NCI-H187 treated with DMSO at 0.1 percent for 48 hours (cell line): Measurements from ENCODE around the gene SLC23A3.

Experiments used
- DNase-seq: peaks from one replicate; lab custom pipeline; 2025; lab: John Stamatoyannopoulos, UW

SLC23A3 gene

DNA sequence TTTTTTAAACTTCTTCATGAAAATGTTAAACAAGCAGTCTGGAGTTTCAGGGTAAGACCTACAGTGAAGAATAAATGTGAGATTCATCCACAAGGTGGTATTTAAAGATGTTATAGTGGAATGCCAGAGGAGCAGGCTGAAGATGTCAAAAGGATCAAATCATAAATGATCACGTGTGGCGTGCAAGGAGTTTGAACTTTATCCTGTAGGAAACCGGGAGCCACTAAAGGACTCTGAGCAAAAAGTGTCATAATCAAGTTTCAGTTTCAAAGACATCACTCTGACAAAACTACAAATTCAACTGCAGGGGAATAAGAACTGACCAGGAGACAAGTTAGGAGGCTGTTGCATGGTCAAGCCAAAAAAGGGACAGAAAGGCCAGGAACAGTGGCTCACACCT is 29.1 kb downstream of the SLC23A3 start:
- no peak for DNase-seq

DNA sequence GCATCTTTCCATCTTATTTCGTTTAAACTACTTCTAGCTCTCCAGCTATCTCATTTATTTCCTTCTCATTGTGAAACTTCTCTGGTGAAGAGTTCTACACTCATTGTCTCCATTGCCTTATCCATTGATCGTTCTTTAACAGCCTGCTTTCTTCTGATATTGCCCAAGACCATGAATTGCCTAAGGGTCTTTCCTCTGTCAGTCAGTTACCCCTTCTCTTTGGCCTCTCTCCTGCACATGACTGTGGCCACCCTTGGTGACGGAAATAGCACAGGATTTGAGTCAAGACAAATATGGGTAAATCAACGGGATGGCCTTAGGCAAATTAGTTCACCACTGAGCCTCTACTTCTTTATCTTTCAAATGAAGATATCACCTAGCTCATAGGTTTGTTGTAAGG is 35.9 kb downstream of the SLC23A3 start:
- DNase-seq, result no peak

GRCh38 chr2:219131744-219132143 is 38.1 kb downstream of the SLC23A3 start:
- no peak for DNase-seq

GRCh38 chr2:219131327-219131726 is 38.5 kb downstream of the SLC23A3 start:
- DNase-seq, result no peak

DNA sequence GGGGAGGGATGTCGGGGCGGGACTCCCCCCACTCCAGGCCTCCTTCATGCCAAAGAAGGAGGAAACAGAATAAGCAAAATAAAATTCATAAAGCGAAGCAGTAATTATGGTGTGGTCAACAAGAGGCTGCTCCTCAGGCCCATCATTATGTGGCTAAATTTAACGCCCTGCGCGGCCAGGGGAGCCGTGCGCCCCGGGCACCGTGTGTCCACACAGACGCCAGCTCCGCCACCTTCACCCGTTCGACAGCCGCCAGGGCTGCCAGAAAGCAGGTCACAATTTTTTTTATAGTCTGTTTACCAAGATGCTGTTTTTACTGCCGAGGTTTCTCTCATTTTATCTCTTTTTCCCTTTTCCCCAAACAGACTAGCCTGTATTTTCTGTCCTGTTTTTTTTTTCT is 40.2 kb downstream of the SLC23A3 start:
- no peak for DNase-seq

DNA sequence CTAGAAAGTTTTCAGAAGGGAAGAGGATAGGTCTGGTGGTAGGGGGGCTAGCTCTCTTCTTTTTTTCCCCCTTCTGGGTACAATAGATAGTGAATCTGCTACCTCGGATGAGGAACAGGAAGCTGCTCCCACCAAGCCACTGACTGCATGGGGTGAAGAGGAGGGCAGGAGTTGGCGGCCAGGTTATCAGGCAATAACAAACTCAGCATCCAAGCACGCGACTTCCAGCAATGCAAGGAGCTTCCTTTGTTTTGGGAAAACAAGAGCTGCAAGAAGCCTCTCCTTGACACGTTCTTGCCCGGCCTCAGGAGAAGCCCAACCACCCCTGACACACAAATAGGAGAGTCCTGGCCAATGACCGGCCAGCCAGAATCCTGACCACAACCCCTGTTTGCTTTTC is 41.4 kb downstream of the SLC23A3 start:
- no peak for DNase-seq

GRCh38 chr2:219127037-219127635 is 42.7 kb downstream of the SLC23A3 start:
- no peak for DNase-seq

DNA sequence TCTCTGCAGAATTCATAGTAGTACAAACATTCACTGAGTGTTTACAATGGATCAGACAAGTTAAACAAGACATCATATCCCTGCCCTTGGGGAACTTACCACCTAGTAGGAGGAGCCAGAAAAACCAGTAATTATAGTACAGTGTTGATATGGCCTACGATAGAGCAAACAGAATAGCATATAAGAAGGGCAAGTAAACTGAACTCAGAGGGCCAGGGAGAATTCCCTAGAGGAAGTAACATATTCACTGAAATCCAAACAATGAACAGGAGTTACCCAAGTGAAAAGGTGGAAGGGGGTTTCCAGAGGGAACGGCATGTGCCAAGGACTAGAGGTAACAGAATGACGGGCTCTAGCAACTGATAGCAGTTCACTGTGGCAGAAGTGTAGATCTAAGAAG is 43.3 kb downstream of the SLC23A3 start:
- DNase-seq, result no peak

DNA sequence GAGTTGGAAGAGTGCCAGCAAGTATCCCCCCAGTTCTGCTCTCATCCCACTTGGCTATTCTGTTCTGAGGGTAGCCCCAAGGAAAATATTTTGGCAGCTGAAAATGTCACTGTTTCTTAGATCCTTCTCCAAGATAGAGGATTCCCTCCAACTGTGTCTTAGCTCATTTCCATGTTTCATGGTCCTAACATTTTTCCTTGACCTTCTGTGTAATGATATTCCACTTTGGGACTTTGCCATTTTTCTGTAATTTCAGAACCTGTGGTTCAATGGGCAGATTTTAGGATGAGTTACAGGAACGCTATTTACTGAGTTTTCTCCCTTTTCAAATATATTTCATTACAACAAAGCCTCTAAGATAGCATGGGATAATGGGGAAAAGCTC is 44.0 kb downstream of the SLC23A3 start:
- DNase-seq, result no peak

GRCh38 chr2:219125225-219125885 is 44.5 kb downstream of the SLC23A3 start:
- no peak for DNase-seq

DNA sequence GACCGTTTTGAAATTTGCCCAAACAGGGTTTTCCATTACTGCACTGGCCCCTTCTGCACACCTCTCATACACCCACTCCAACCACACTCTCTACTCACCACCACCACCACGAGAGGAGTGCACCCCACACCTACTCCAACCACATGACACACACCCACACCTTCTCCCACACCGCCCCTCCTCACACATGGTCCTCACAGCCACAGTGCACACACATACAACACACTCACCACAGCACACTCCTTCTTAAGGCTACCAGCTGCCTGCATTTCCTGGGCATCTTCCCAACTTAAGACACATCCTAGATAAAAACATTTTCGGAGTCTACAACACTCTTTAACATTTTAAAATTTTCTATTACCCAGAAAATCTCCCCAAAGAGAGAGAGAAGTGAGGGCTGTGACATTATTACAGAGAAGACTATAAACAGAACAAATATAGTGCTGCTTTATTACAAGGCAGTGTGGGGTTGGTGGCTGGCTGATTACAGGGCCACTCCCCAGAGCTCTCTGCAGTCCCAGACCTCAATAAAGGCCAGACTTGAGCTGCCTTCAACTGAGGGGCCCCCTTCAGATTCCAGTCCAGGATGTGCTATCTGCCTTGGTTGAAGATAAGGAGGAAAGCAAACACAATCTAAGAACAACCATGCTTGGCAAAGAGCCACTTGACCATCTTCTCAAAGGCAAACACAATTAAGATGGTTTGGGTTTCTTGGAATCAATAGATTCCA is 45.3 kb downstream of the SLC23A3 start:
- DNase-seq, result no peak

- DNase-seq, result no peak
Measured at GRCh38 chr2:219123356-219124135, 46.3 kb downstream of the SLC23A3 start.

DNA sequence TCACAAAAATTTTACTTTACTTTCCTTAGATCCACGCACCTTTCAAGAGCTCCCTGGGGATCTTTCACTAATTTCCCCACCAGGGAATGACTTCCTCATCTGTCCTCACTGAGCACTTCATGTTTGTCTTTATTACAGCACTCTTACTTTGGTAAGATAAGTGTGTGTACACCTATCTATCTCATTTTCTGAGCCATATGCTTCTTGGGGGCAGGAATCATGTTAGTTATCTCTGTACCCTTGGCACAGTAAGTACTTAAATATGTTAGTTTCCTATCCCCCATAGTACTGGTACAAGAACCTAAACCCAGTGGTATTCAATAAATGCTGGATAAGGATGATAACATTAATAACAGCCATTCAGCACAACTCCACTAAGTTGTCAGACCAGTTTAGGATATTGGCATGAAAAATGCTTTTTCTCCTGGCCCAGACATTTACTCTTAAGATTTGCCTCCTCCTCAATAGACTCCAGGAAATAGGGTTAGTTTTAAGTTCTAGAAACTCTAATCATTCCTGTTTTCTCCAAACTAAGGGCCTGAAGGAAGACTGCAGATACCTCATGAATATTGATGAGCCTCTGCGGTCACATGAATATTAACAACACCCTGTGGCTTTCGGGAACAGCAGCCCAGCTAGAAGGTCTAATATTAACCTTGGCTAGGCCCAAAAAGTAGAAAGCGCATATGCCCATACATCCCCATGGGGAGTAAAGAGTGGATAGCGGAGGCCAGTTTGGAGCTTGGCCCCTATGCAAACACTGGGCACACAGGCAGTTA is 47.4 kb downstream of the SLC23A3 start:
- DNase-seq, result no peak

GRCh38 chr2:219120082-219120481 is 49.7 kb downstream of the SLC23A3 start:
- DNase-seq, result no peak

- DNase-seq, result no peak
Measured at GRCh38 chr2:219119422-219120043, 50.3 kb downstream of the SLC23A3 start.

DNA sequence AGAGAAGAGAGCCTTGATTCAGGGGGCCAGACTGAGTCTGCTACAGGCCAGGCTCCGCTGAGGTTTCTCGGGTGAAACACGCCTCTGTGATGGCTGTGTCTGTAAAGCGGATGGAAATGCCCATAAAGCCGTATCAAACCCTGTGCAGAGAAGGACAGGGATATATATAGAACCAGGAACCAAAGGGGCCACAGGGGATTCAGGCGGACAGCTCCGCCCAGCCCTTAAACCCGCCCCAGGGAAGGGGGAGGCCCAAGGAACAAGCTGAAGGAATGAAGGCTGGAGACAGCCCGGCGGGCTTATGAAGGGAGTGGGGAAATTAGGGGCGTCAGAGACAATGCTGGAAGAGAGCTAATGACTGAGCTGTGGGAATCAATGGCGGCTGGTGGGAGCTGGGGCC is 51.3 kb downstream of the SLC23A3 start:
- DNase-seq, result no peak

- no peak for DNase-seq
Measured at GRCh38 chr2:219116776-219117646, 52.8 kb downstream of the SLC23A3 start.

DNA sequence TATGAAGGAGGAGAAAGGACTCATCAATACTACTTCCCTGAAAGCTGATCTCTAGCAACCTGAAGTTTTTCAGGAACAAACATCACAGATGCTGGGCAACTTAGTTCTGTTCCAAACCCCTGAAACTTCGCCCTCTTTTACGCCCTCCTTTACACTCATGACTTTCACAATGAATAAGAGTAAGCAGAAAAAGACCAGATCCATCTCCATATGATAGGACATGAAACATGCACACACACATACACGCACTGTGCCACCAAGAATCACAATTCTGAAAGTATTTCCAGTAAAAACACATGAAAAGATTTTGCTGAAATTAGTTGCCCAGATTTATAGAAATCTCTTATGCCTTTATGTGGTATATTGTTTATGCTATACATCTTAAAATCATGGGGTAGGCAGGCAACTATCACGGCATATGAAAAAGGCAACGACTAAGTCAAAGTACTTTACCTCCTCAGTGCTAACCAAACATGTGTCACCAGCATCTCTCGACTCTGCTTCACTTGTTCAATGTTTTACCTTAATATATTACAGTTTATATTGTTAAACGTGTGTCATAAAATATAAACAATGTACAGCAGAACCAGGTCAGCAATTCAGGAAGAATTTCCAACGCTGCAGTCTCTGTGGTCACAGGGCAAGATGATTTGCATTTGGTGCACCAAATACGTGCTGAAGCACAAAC is 57.0 kb downstream of the SLC23A3 start:
- no peak for DNase-seq

DNA sequence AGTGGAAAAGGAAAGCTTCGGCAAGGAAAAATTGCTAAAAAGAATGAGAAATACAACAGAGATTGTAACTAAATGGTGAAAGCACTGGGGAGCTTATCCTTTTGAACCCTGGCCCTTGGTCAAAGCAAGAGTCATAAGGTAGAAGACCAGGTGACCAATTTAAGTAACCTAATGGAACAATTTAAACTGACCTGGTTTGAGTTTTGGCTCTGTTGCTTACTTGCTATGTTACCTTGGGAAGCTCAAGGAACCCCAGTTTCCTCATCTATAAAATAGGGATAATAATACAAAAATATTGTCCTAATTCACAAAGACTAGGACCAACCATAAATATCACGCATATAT is 57.8 kb downstream of the SLC23A3 start:
- DNase-seq, result no peak
